ENCODE measurements around the gene TRIM66. TPM values are rescaled to one million over a fixed set of nuclear protein-coding genes. Genes with fewer than 3 reads are reported as not detected.

Gene TRIM66
- total RNA-seq, 5 donors from 2014 or later (not counting 1 experiment from before 2014, with no cell fraction given) = 17.9 to 23.5 (median 23.4) TPM

GRCh38 chr11:8584082-8584481, 98.4 kb downstream of the TRIM66 start:
- DNase-seq = no peak
- Histone ChIP-seq H3K9me3 (no peaks in the 10 kb centered on the region), H3K27ac (ENCODE audit: low read length) (no peak overlapping the region), H3K4me1 (ENCODE audit: control insufficient read depth in 1 of 2, extremely low read depth in 1 of 2, insufficient read depth in 2 of 2, low read length in 2 of 2) (no peaks in the 10 kb centered on the region), H3K4me3 (ENCODE audit: control insufficient read depth in 1 of 2, extremely low read depth in 1 of 2, low read length in 1 of 2) (no peak overlapping the region), H3K27me3 (replicated peaks in 1 of 2; ENCODE audit: control insufficient read depth in 2 of 2, extremely low read depth in 1 of 2, insufficient read depth in 2 of 2, low read length in 1 of 2) (no peaks in the 10 kb centered on the region), H3K36me3 (ENCODE audit: control insufficient read depth in 2 of 2, extremely low read depth in 1 of 2, insufficient read depth in 1 of 2, low read length in 1 of 2) (no peaks in the 10 kb centered on the region)
- ATAC-seq (replicated peaks in 1 of 4) = no peak
- Mint-ChIP-seq H3K36me3 (no peaks in the 10 kb centered on the region), H3K4me1 (no peaks in the 10 kb centered on the region), H3K4me3 (no peak overlapping the region), H3K27ac (no peak overlapping the region), H3K9me3 (peaks cover 4 to 7% (median 6%) of the 10 kb centered on the region in 3 donors), H3K27me3 (peaks cover 11 to 21% of the 10 kb centered on the region in 2 donors)
- no CpG with 5 or more reads among the region's 1 CpG for WGBS (ENCODE audit: insufficient coverage)
- CTCF ChIA-PET = interaction anchor here in 1 of 2 donors (0.7 kb wide), 1 partner anchor 21 kb away, joined by 5 read pairs; no protein-coding TSS in a partner anchor
- POLR2A ChIA-PET = no interaction called here

- DNase-seq (no peak), ATAC-seq (replicated peaks in 1 of 4) (no peak)
- Mint-ChIP-seq H3K4me1 (no peaks in the 10 kb centered on the region), H3K36me3 (no peaks in the 10 kb centered on the region), H3K27ac (no peak overlapping the region), H3K9me3 (peaks cover 4 to 12% (median 6%) of the 10 kb centered on the region in 3 donors), H3K27me3 (peaks cover 10 to 14% of the 10 kb centered on the region in 2 donors), H3K4me3 (no peak overlapping the region)
- H3K27ac ChIP-seq (ENCODE audit: low read length) = no peak overlapping the region
- ChIA-PET POLR2A (no interaction called here), CTCF (interaction anchor here in 1 of 2 donors (1.3 kb wide), 1 partner anchor 13 kb away, joined by 4 read pairs; no protein-coding TSS in a partner anchor)
- H3K4me3 ChIP-seq (ENCODE audit: control insufficient read depth in 1 of 2, extremely low read depth in 1 of 2, low read length in 1 of 2) = no peak overlapping the region
- no peaks in the 10 kb centered on the region for H3K4me1 ChIP-seq (ENCODE audit: control insufficient read depth in 1 of 2, extremely low read depth in 1 of 2, insufficient read depth in 2 of 2, low read length in 2 of 2)
- no peaks in the 10 kb centered on the region for H3K9me3 ChIP-seq
- WGBS (ENCODE audit: insufficient coverage) = 100% methylated on average over 1 of the region's 3 CpGs
- no peaks in the 10 kb centered on the region for H3K27me3 ChIP-seq (replicated peaks in 1 of 2; ENCODE audit: control insufficient read depth in 2 of 2, extremely low read depth in 1 of 2, insufficient read depth in 2 of 2, low read length in 1 of 2)
- no peaks in the 10 kb centered on the region for H3K36me3 ChIP-seq (ENCODE audit: control insufficient read depth in 2 of 2, extremely low read depth in 1 of 2, insufficient read depth in 1 of 2, low read length in 1 of 2)
Observed at GRCh38 chr11:8581300-8581699, 101.2 kb downstream of the TRIM66 start.

DNA sequence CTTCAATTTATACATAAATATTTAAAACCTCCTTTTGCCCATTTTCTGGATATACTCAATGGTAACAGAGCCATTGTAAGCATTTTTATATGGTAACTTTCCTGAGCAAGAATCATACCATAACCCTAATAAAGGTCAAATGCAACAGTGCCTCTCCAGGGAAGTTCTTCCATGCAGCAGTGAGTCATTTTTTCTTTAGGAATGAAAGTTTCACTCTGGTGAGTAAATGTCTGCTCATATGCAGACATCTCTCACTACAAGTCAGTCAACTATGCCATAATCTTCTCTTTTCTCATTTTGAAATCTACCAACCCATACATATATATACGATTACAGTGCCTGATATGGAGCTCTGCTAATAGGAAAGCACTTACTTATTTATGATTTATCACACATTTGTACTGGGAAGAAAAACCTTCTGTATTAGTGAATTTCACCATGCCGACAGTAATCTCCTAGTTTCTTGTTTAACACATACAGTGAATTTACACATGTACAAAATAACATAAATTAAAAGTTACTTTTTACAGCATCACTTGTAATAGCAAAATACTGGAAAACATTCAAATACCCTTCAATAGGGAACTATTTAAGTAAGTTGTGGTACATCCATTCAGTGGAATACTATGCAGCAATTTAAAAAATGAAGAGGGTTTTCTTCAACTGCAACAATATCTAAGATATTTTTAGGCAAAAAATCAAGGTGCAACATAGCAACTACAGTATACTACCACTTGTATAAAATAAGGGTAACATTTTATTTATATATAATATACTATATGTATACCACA, 104.5 kb downstream of the TRIM66 start:
- H3K27ac ChIP-seq (ENCODE audit: low read length) = no peak overlapping the region
- no peaks in the 10 kb centered on the region for H3K9me3 ChIP-seq
- WGBS (ENCODE audit: insufficient coverage) = no CpG with 5 or more reads among the region's 2 CpGs
- no peaks in the 10 kb centered on the region for H3K27me3 ChIP-seq (replicated peaks in 1 of 2; ENCODE audit: control insufficient read depth in 2 of 2, extremely low read depth in 1 of 2, insufficient read depth in 2 of 2, low read length in 1 of 2)
- no peaks in the 10 kb centered on the region for H3K36me3 Mint-ChIP-seq
- H3K4me1 ChIP-seq (ENCODE audit: control insufficient read depth in 1 of 2, extremely low read depth in 1 of 2, insufficient read depth in 2 of 2, low read length in 2 of 2) = no peaks in the 10 kb centered on the region
- peaks cover 4 to 12% (median 6%) of the 10 kb centered on the region in 3 donors for H3K9me3 Mint-ChIP-seq
- H3K4me3 Mint-ChIP-seq = no peak overlapping the region
- no peak for ATAC-seq (replicated peaks in 1 of 4)
- H3K27ac Mint-ChIP-seq = no peak overlapping the region
- H3K4me1 Mint-ChIP-seq = no peaks in the 10 kb centered on the region
- no peak for DNase-seq
- CTCF ChIA-PET = interaction anchor here in 1 of 2 donors (0.8 kb wide), 1 partner anchor 11 kb away, joined by 3 read pairs; no protein-coding TSS in a partner anchor
- H3K36me3 ChIP-seq (ENCODE audit: control insufficient read depth in 2 of 2, extremely low read depth in 1 of 2, insufficient read depth in 1 of 2, low read length in 1 of 2) = no peaks in the 10 kb centered on the region
- peaks cover 7 to 11% of the 10 kb centered on the region in 2 donors for H3K27me3 Mint-ChIP-seq
- no peak overlapping the region for H3K4me3 ChIP-seq (ENCODE audit: control insufficient read depth in 1 of 2, extremely low read depth in 1 of 2, low read length in 1 of 2)
- POLR2A ChIA-PET = interaction anchor here in 1 of 2 donors (0.6 kb wide), 1 partner anchor 1186 kb away, joined by 4 read pairs; no protein-coding TSS in a partner anchor

DNA sequence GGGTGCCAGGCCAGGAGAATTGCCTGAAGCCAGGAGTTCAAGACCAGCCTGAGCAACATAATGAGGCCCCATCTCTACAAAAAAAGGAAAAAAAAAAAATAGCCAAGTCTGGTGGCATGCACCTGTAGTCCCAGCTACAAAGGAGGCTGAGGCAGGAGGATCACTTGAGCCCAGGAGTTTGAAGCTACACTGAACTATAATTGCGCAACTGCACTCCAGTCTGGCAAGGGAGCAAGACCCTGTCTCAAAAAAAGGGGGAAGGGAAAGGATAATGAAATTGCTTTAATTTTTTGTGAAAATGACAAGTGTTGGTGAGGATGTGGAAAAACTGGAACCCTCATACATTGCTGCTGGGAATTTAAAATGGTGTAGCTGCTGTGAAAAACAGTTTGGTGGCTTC, 107.7 kb downstream of the TRIM66 start:
- ATAC-seq (replicated peaks in 1 of 4) (no peak), DNase-seq (no peak)
- ChIA-PET CTCF (no interaction called here), POLR2A (no interaction called here)
- Histone ChIP-seq H3K27me3 (replicated peaks in 1 of 2; ENCODE audit: control insufficient read depth in 2 of 2, extremely low read depth in 1 of 2, insufficient read depth in 2 of 2, low read length in 1 of 2) (no peaks in the 10 kb centered on the region), H3K4me1 (ENCODE audit: control insufficient read depth in 1 of 2, extremely low read depth in 1 of 2, insufficient read depth in 2 of 2, low read length in 2 of 2) (no peaks in the 10 kb centered on the region), H3K36me3 (ENCODE audit: control insufficient read depth in 2 of 2, extremely low read depth in 1 of 2, insufficient read depth in 1 of 2, low read length in 1 of 2) (no peaks in the 10 kb centered on the region), H3K27ac (ENCODE audit: low read length) (no peak overlapping the region), H3K9me3 (no peaks in the 10 kb centered on the region), H3K4me3 (ENCODE audit: control insufficient read depth in 1 of 2, extremely low read depth in 1 of 2, low read length in 1 of 2) (no peak overlapping the region)
- peaks cover 3 to 8% (median 4%) of the 10 kb centered on the region in 3 donors for H3K9me3 Mint-ChIP-seq
- H3K4me1 Mint-ChIP-seq = no peaks in the 10 kb centered on the region
- WGBS (ENCODE audit: insufficient coverage) = no CpG with 5 or more reads among the region's 1 CpG
- peaks cover 7 to 9% of the 10 kb centered on the region in 2 donors for H3K27me3 Mint-ChIP-seq
- H3K36me3 Mint-ChIP-seq = no peaks in the 10 kb centered on the region
- H3K4me3 Mint-ChIP-seq = no peak overlapping the region
- H3K27ac Mint-ChIP-seq = no peak overlapping the region

GRCh38 chr11:8573777-8574176, 108.7 kb downstream of the TRIM66 start:
- Histone ChIP-seq H3K4me1 (ENCODE audit: control insufficient read depth in 1 of 2, extremely low read depth in 1 of 2, insufficient read depth in 2 of 2, low read length in 2 of 2) (no peaks in the 10 kb centered on the region), H3K9me3 (no peaks in the 10 kb centered on the region), H3K27ac (ENCODE audit: low read length) (no peak overlapping the region), H3K36me3 (ENCODE audit: control insufficient read depth in 2 of 2, extremely low read depth in 1 of 2, insufficient read depth in 1 of 2, low read length in 1 of 2) (no peaks in the 10 kb centered on the region), H3K27me3 (replicated peaks in 1 of 2; ENCODE audit: control insufficient read depth in 2 of 2, extremely low read depth in 1 of 2, insufficient read depth in 2 of 2, low read length in 1 of 2) (no peaks in the 10 kb centered on the region), H3K4me3 (ENCODE audit: control insufficient read depth in 1 of 2, extremely low read depth in 1 of 2, low read length in 1 of 2) (no peak overlapping the region)
- ChIA-PET CTCF (interaction anchor here in 1 of 2 donors (0.6 kb wide), 1 partner anchor 28 kb away, joined by 4 read pairs; no protein-coding TSS in a partner anchor), POLR2A (no interaction called here)
- no peak for ATAC-seq (replicated peaks in 1 of 4)
- no CpG with 5 or more reads among the region's 1 CpG for WGBS (ENCODE audit: insufficient coverage)
- Mint-ChIP-seq H3K36me3 (no peaks in the 10 kb centered on the region), H3K9me3 (peaks cover 0 to 5% (median 4%) of the 10 kb centered on the region in 3 donors), H3K27ac (no peak overlapping the region), H3K4me3 (no peak overlapping the region), H3K4me1 (no peaks in the 10 kb centered on the region), H3K27me3 (peaks cover 10 to 14% of the 10 kb centered on the region in 2 donors)
- DNase-seq = no peak

DNA sequence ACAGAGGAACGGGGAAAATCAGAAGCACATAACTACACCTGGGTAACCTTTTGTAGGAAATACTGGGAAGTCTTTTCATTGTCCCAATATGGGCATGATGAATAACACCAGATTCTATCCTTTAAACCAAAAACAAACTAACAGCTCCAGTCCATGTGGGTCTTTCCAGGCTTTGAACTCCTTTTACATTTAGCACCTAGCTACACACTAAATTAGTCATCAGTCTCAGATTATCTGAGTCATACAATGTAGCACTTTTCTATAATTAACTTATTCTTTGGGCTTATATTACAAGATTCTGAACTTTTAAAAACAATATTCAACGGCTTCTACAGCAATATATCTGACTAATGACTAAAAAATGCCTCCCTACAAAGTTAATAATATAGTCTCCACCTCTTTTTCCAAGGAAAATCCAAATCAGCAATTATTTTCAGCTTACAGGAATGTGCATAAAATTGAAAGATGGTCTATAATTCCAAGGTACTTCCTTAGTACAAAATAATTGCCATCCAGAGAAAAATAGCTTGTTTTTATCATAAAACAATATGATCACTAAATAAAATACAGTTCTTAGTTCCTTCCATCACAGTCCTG, 114.8 kb downstream of the TRIM66 start:
- 83% methylated on average over 1 of the region's 2 CpGs for WGBS (ENCODE audit: insufficient coverage)
- Mint-ChIP-seq H3K27me3 (peaks cover 28 to 30% of the 10 kb centered on the region in 2 donors), H3K9me3 (no peaks in the 10 kb centered on the region), H3K27ac (no peak overlapping the region), H3K4me1 (no peaks in the 10 kb centered on the region), H3K36me3 (no peaks in the 10 kb centered on the region), H3K4me3 (no peak overlapping the region)
- CTCF ChIA-PET = interaction anchor here (0.7 to 1.8 kb wide), 5 partner anchors 10 to 346 kb away, joined by 3 to 4 read pairs (median 4); no protein-coding TSS in a partner anchor
- POLR2A ChIA-PET = no interaction called here
- Histone ChIP-seq H3K9me3 (no peaks in the 10 kb centered on the region), H3K4me1 (ENCODE audit: control insufficient read depth in 1 of 2, extremely low read depth in 1 of 2, insufficient read depth in 2 of 2, low read length in 2 of 2) (no peaks in the 10 kb centered on the region), H3K4me3 (ENCODE audit: control insufficient read depth in 1 of 2, extremely low read depth in 1 of 2, low read length in 1 of 2) (no peak overlapping the region), H3K27ac (ENCODE audit: low read length) (no peak overlapping the region), H3K36me3 (ENCODE audit: control insufficient read depth in 2 of 2, extremely low read depth in 1 of 2, insufficient read depth in 1 of 2, low read length in 1 of 2) (no peaks in the 10 kb centered on the region), H3K27me3 (replicated peaks in 1 of 2; ENCODE audit: control insufficient read depth in 2 of 2, extremely low read depth in 1 of 2, insufficient read depth in 2 of 2, low read length in 1 of 2) (peaks cover 0 to 3% of the 10 kb centered on the region in 2 experiments)
- DNase-seq (no peak), ATAC-seq (replicated peaks in 1 of 4) (no peak)
